Vagina (tissue), 2 donors: Measurements from ENCODE around the gene LDB1. TPM values are rescaled to one million over a fixed set of nuclear protein-coding genes. Genes with fewer than 3 reads are reported as not detected.

Source experiments
- DNase-seq, 2 donors: peaks; one replicate each; pipeline ENCODE4 v3.0.0-alpha.2; 2017; ENCODE audit errors: extremely low spot score in 2 of 2
- H3K27ac ChIP-seq: fragments of 200-600 bp; sonication (generic); one replicate; pipeline ENCODE4 v1.5.1; 2019
- H3K27me3 ChIP-seq: fragments of 200-600 bp; sonication (generic); one replicate; pipeline ENCODE4 v1.5.1; 2019
- H3K36me3 ChIP-seq, 2 donors: fragments of 200-600 bp; sonication (generic); one replicate each; pipeline ENCODE4 v1.5.1; 2017 to 2019
- H3K4me1 ChIP-seq: fragments of 200-600 bp; sonication (generic); one replicate; pipeline ENCODE4 v1.5.1; 2019
- H3K4me3 ChIP-seq, 2 donors: fragments of 200-600 bp; sonication (generic); 1 replicate in 1 of 2; 2 replicates in 1 of 2; pipeline ENCODE4 v1.5.1; 2016 to 2019
- H3K9me3 ChIP-seq: fragments of 200-600 bp; sonication (generic); one replicate; pipeline ENCODE4 v1.5.1; 2019
- POLR2A ChIP-seq, 2 donors: fragments of 450-650 bp; IDR thresholded peaks; one replicate each; pipeline ENCODE4 v1.6.1; 2017; ENCODE audit warnings: antibody characterized with exemption in 2 of 2, mild to moderate bottlenecking in 2 of 2, moderate library complexity in 2 of 2
- POLR2AphosphoS5 ChIP-seq, 2 donors: sonication (generic); formaldehyde crosslinking; IDR thresholded peaks; one replicate each; pipeline ENCODE4 v1.9.0; 2017; ENCODE audit warnings: antibody characterized with exemption in 2 of 2, mild to moderate bottlenecking in 2 of 2, low read depth in 1 of 2; ENCODE audit not compliant: insufficient read depth in 1 of 2
- intact Hi-C: fragments of 100-400 bp; cut with DNase I; formaldehyde crosslinking; loops from one replicate; pipeline ENCODE4 v1.15.1; 2023
- total RNA-seq: library from RNA; depleted of rRNA; stranded (reverse); fragments of >200 nt; gene quantifications from one replicate; pipeline ENCODE4 v1.2.3, GENCODE V29; 2016
- TF ChIP-seq, protein P1 (sequence below), 3 experiments: fragments of 450-650 bp in 2 of 3; fragments of 200-600 bp in 1 of 3; sonication (generic) in 1 of 3; IDR thresholded peaks; one replicate each; pipeline ENCODE4 v1.5.1; 2017 to 2019; ENCODE audit warnings: antibody characterized with exemption in 3 of 3, mild to moderate bottlenecking in 2 of 3, moderate library complexity in 2 of 3

Gene LDB1
- total RNA-seq, 1 donor from 2014 or later = 62.6 TPM

DNA sequence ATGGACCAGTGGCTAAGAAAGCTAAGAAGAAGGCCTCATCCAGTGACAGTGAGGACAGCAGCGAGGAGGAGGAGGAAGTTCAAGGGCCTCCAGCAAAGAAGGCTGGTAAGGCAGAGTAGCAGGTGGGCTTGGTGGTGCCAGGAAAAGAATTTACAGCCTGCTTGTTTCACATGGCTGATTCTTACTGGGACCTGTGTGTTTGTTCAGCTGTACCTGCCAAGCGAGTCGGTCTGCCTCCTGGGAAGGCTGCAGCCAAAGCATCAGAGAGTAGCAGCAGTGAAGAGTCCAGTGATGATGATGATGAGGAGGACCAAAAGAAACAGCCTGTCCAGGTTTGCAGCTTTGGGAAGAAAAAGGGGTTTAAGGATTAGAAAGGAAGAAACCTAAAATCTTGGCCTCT lies 37.1 kb upstream of the LDB1 start:
- Histone ChIP-seq H3K27me3 (no peaks in the 10 kb centered on the region), H3K4me1 (peaks cover 25% of the 10 kb centered on the region), H3K27ac (no peak overlapping the region), H3K4me3 (no peak overlapping the region), H3K9me3 (no peaks in the 10 kb centered on the region), H3K36me3 (peaks cover 20 to 56% of the 10 kb centered on the region in 2 donors)
- intact Hi-C loops = no loop called here
- TF ChIP-seq, protein P1, sequence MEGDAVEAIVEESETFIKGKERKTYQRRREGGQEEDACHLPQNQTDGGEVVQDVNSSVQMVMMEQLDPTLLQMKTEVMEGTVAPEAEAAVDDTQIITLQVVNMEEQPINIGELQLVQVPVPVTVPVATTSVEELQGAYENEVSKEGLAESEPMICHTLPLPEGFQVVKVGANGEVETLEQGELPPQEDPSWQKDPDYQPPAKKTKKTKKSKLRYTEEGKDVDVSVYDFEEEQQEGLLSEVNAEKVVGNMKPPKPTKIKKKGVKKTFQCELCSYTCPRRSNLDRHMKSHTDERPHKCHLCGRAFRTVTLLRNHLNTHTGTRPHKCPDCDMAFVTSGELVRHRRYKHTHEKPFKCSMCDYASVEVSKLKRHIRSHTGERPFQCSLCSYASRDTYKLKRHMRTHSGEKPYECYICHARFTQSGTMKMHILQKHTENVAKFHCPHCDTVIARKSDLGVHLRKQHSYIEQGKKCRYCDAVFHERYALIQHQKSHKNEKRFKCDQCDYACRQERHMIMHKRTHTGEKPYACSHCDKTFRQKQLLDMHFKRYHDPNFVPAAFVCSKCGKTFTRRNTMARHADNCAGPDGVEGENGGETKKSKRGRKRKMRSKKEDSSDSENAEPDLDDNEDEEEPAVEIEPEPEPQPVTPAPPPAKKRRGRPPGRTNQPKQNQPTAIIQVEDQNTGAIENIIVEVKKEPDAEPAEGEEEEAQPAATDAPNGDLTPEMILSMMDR (IDR thresholded peaks at IDR 0.05) = no peak
- TF ChIP-seq POLR2A (IDR thresholded peaks at IDR 0.05) (no peak), POLR2AphosphoS5 (IDR thresholded peaks at IDR 0.05; ENCODE audit: insufficient read depth in 1 of 2, low read depth in 1 of 2) (no peak)
- no peak for DNase-seq

DNA sequence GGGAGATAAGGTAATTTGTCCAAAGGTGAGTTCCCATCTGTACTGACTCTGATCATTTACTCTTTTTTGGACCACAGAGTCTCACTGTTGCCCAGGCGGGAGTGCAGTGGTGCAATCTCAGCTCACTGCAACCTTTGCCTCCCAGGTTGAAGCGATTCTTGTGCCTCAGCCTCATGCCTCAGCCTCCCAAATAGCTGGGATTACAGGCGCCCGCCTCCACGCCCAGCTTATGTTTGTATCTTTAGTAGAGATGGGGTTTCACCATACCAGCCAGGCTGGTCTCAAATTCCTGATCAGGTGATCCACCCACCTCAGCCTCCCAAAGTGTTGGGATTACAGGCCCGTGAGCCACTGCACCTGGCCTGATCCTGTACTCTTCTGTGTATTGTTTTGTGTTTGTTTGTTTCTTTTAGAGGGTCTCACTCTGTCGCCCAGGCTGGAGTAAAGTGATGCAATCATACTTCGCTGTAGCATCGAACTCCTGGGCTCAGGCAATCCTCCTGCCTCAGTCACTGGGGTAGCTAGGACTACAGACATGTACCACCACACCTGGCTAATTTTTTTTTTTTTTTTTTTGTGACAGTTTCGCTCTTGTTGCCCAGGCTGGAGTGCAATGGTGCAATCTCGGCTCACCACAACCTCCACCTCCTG lies 34.4 kb upstream of the LDB1 start:
- Histone ChIP-seq H3K4me1 (peaks cover 29% of the 10 kb centered on the region), H3K27me3 (no peaks in the 10 kb centered on the region), H3K36me3 (peaks cover 0 to 41% of the 10 kb centered on the region in 2 donors), H3K9me3 (no peaks in the 10 kb centered on the region), H3K27ac (no peak overlapping the region), H3K4me3 (no peak overlapping the region)
- intact Hi-C loops = no loop called here
- TF ChIP-seq, protein P1 (IDR thresholded peaks at IDR 0.05) = no peak
- no peak for TF ChIP-seq POLR2AphosphoS5 (IDR thresholded peaks at IDR 0.05; ENCODE audit: insufficient read depth in 1 of 2, low read depth in 1 of 2)
- no peak for TF ChIP-seq POLR2A (IDR thresholded peaks at IDR 0.05)
- DNase-seq = no peak

DNA sequence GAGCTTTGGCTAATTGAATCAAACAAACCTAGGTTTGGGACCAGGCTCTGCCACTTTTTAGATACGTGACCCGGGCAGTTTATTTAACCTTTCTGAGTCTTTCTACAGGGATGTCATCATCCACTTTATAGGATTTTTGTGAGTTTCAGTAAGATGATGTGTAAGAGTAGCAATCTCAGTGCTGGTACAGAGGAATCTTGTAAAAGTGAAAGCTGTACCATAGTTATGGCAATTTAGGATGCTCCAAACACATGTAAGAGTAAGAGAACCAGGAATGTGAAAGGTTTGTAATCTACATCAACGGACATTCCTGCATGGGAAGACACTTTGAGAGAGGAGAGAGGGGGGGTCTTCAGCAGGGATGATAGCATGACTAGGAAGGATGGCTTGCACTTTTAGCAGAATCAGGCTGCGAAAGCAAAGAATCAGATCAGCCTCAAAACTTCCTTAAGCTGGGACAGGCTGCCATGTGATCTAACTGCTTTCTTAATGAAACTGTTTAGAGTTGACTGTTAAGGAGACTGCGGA lies 33.0 kb upstream of the LDB1 start:
- Histone ChIP-seq H3K36me3 (peaks cover 0 to 41% of the 10 kb centered on the region in 2 donors), H3K4me1 (peaks cover 29% of the 10 kb centered on the region)

DNA sequence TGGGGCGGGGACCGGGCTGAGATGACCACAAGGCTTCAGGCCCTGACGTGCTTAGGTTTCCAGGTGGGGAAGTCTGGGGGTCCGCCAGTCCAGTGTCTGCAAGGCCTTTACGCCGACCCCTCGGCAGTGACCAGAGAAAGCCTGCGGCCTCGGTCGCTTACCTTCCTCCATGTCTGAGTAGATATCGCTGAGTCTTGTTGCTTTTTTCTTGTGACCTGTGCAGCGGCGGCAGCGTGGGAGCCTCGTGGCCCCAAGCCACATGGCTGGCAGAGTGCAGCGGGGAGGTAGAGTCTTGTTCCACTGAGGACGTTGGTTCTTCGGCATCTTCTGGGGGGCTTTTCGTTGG lies 32.4 kb upstream of the LDB1 start:
- peaks cover 29% of the 10 kb centered on the region for H3K4me1 ChIP-seq
- peak overlapping the region; percentile 66 to 93 for H3K4me3 ChIP-seq
- H3K27ac ChIP-seq = peak overlapping the region; percentile 81
- intact Hi-C loops = loop anchor here (2.0 kb wide), 1 partner anchor 20 kb away; the partner anchor contains the start of gene PPRC1
- H3K27me3 ChIP-seq = no peaks in the 10 kb centered on the region
- peaks cover 0 to 36% of the 10 kb centered on the region in 2 donors for H3K36me3 ChIP-seq
- DNase-seq = no peak
- no peak for TF ChIP-seq POLR2A (IDR thresholded peaks at IDR 0.05)
- TF ChIP-seq, protein P1 (IDR thresholded peaks at IDR 0.05) = no peak
- no peaks in the 10 kb centered on the region for H3K9me3 ChIP-seq

More for the DNA sequence above, 33.0 kb upstream of the LDB1 start:
- H3K27ac ChIP-seq = peak overlapping the region; percentile 81
- intact Hi-C loops = loop anchor here (2.0 kb wide), 1 partner anchor 20 kb away; the partner anchor contains the start of gene PPRC1
- TF ChIP-seq POLR2AphosphoS5 (IDR thresholded peaks at IDR 0.05; ENCODE audit: insufficient read depth in 1 of 2, low read depth in 1 of 2) = no peak
- TF ChIP-seq POLR2A (IDR thresholded peaks at IDR 0.05) = no peak
- TF ChIP-seq, protein P1 (IDR thresholded peaks at IDR 0.05) = no peak
- H3K27me3 ChIP-seq = no peaks in the 10 kb centered on the region
- no peaks in the 10 kb centered on the region for H3K9me3 ChIP-seq
- DNase-seq = no peak
- peak overlapping the region; percentile 66 to 93 for H3K4me3 ChIP-seq
